Liver (tissue), 3 donors: ENCODE measurements around the gene ELP4.
"Not testable (repeated sequence)": the region's sequence is repeated elsewhere in the genome, so short reads cannot be mapped to it uniquely, and the experiment has no call there.

Source experiments
- CTCF ChIP-seq: fragments of 150-350 bp; IDR thresholded peaks from 2 replicates; pipeline ENCODE4 v1.5.1; 2017; ENCODE audit warnings: improper control_type of control experiment, low read depth, low read length; ENCODE audit not compliant: missing input control
- EGR1 ChIP-seq, 2 donors: IDR thresholded peaks; 2 replicates each; pipeline ENCODE4 v1.6.1; 2016 to 2018; ENCODE audit warnings: antibody characterized with exemption in 2 of 2, low read depth in 2 of 2
- FOXA1 ChIP-seq: IDR thresholded peaks from 2 replicates; pipeline ENCODE4 v1.6.1; 2016; ENCODE audit warnings: antibody characterized with exemption
- HNF4A ChIP-seq, 2 donors: conservative IDR thresholded peaks; 2 replicates each; pipeline ENCODE4 v1.6.1; 2016; ENCODE audit warnings: antibody characterized with exemption in 2 of 2, mild to moderate bottlenecking in 2 of 2
- SP1 ChIP-seq: IDR thresholded peaks from 2 replicates; pipeline ENCODE4 v1.6.1; 2018; ENCODE audit warnings: antibody characterized with exemption, mild to moderate bottlenecking
- YY1 ChIP-seq: IDR thresholded peaks from 2 replicates; pipeline ENCODE4 v1.6.1; 2016; ENCODE audit warnings: antibody characterized with exemption, mild to moderate bottlenecking
- ZBTB33 ChIP-seq: IDR thresholded peaks from 2 replicates; pipeline ENCODE4 v1.6.1; 2016; ENCODE audit warnings: antibody characterized with exemption
- donor health status: healthy.
- donor health status: healthy.

- TF ChIP-seq ZBTB33; CTCF; YY1; EGR1 (IDR thresholded peaks at IDR 0.05; ENCODE audit: low read depth in 2 of 2); SP1; HNF4A (conservative IDR thresholded peaks at IDR 0.05); FOXA1: not testable (repeated sequence)
Observed at GRCh38 chr11:31574133-31574532, 64.6 kb downstream of the ELP4 start.
